ENCODE data around the gene KLHL1. TPM values are rescaled to one million over a fixed set of nuclear protein-coding genes. Genes with fewer than 3 reads are reported as not detected.
A peak's percentile ranks its signal among the peaks of the same experiment; 100 is the strongest.

KLHL1 gene
- total RNA-seq, 4 donors from 2014 or later = not detected

DNA sequence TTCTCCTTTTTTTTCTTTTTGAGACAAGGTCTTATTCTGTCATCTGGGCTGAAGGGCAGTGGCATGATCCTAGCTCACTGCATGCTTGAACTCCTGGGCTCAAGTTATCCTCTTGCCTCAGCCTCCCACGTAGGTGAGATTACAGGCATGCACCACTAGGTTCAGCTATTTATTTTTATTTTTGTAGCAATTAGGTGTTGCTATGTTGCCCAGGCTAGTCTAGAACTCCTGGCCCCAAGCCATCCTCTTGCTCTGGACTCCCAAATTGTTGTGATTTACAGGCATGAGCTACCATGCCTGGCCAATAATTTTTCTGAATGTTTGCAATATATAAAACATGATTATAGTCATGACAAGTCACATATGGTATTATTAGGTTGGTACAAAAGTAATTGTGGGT lies 161.7 kb downstream of the KLHL1 start:
- Histone ChIP-seq H3K27ac (no peak overlapping the region), H3K9me3 (no peaks in the 10 kb centered on the region), H3K36me3 (no peaks in the 10 kb centered on the region), H3K4me3 (no peak overlapping the region), H3K4me1 (no peaks in the 10 kb centered on the region), H3K27me3 (no peaks in the 10 kb centered on the region)
- no peak for DNase-seq
- TF ChIP-seq POLR2A (IDR thresholded peaks at IDR 0.05) (no peak), CTCF (IDR thresholded peaks at IDR 0.05) (no peak)

- Histone ChIP-seq H3K4me3 (no peak overlapping the region), H3K36me3 (no peaks in the 10 kb centered on the region), H3K27ac (no peak overlapping the region), H3K9me3 (no peaks in the 10 kb centered on the region), H3K27me3 (no peaks in the 10 kb centered on the region), H3K4me1 (no peaks in the 10 kb centered on the region)
- DNase-seq = no peak
- TF ChIP-seq POLR2A (IDR thresholded peaks at IDR 0.05) = no peak
- TF ChIP-seq CTCF (IDR thresholded peaks at IDR 0.05) = peak in 3 of 6 experiments; percentile 23 to 48 (median 27)
Measured at GRCh38 chr13:69935043-69935442, 173.2 kb downstream of the KLHL1 start.

- Histone ChIP-seq H3K27me3 (no peaks in the 10 kb centered on the region), H3K9me3 (no peaks in the 10 kb centered on the region), H3K36me3 (no peaks in the 10 kb centered on the region), H3K27ac (no peak overlapping the region), H3K4me3 (no peak overlapping the region), H3K4me1 (no peaks in the 10 kb centered on the region)
- TF ChIP-seq CTCF (IDR thresholded peaks at IDR 0.05) (no peak), POLR2A (IDR thresholded peaks at IDR 0.05) (no peak)
- DNase-seq = no peak
Measured at GRCh38 chr13:69928262-69928661, 180.0 kb downstream of the KLHL1 start.

GRCh38 chr13:69921156-69921555 lies 187.1 kb downstream of the KLHL1 start:
- Histone ChIP-seq H3K27ac (no peak overlapping the region), H3K27me3 (no peaks in the 10 kb centered on the region), H3K36me3 (no peaks in the 10 kb centered on the region), H3K4me3 (no peak overlapping the region), H3K9me3 (no peaks in the 10 kb centered on the region), H3K4me1 (no peaks in the 10 kb centered on the region)
- no peak for DNase-seq
- TF ChIP-seq CTCF (IDR thresholded peaks at IDR 0.05) (no peak), POLR2A (IDR thresholded peaks at IDR 0.05) (no peak)

GRCh38 chr13:69912630-69913029 lies 195.6 kb downstream of the KLHL1 start:
- Histone ChIP-seq H3K27ac (no peak overlapping the region), H3K4me1 (no peaks in the 10 kb centered on the region), H3K27me3 (no peaks in the 10 kb centered on the region), H3K36me3 (no peaks in the 10 kb centered on the region), H3K9me3 (no peaks in the 10 kb centered on the region), H3K4me3 (no peak overlapping the region)
- DNase-seq = no peak
- no peak for TF ChIP-seq POLR2A (IDR thresholded peaks at IDR 0.05)
- no peak for TF ChIP-seq CTCF (IDR thresholded peaks at IDR 0.05)

DNA sequence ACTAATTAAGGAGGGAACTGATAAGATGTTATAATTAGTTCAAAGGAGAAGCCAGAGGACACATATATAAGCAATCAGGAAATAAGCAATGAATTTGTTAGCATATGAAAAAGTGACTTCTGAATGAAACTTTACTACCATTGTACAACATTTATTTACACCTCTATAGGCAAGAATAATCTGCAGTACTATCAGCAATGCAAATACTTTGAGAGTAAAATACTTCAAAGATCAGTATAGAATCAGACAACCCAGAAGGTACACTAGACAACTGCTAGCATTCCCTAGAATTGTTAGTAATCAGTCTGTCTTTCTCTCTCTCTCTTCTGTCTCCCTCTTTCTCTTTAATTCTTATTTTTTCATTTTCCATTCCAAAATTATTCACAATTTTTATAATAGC lies 197.5 kb downstream of the KLHL1 start:
- TF ChIP-seq POLR2A (IDR thresholded peaks at IDR 0.05) = no peak
- no peak for TF ChIP-seq CTCF (IDR thresholded peaks at IDR 0.05)
- H3K27ac ChIP-seq = no peak overlapping the region
- no peak for DNase-seq

More for the DNA sequence above, 197.5 kb downstream of the KLHL1 start:
- no peaks in the 10 kb centered on the region for H3K27me3 ChIP-seq
- H3K4me3 ChIP-seq = no peak overlapping the region
- H3K36me3 ChIP-seq = no peaks in the 10 kb centered on the region
- H3K9me3 ChIP-seq = no peaks in the 10 kb centered on the region
- H3K4me1 ChIP-seq = no peaks in the 10 kb centered on the region

Data from Peyer's patch (tissue), 4 donors.